HG02610 (cell line): ENCODE measurements around the gene RNF31.

Experiments
- ATAC-seq: cut with Tn5 transposase; IDR thresholded peaks from one replicate; pipeline ENCODE4 v1.9.1; 2021; ENCODE audit warnings: mild to moderate bottlenecking, moderate library complexity; ENCODE audit not compliant: unreplicated experiment

Gene RNF31

GRCh38 chr14:24179961-24180796 is 32.9 kb downstream of the RNF31 start:
- no peak for ATAC-seq

GRCh38 chr14:24181371-24182077 is 34.2 kb downstream of the RNF31 start:
- ATAC-seq: no peak

- ATAC-seq: no peak
Measured at GRCh38 chr14:24182110-24182882, 35.0 kb downstream of the RNF31 start.

GRCh38 chr14:24183014-24183481 is 35.8 kb downstream of the RNF31 start:
- ATAC-seq: no peak

GRCh38 chr14:24184104-24184970 is 37.0 kb downstream of the RNF31 start:
- no peak for ATAC-seq

- ATAC-seq: no peak
Measured at GRCh38 chr14:24185026-24185425, 37.7 kb downstream of the RNF31 start.

- ATAC-seq: no peak
Measured at GRCh38 chr14:24185741-24186140, 38.4 kb downstream of the RNF31 start.

GRCh38 chr14:24186831-24187538 is 39.7 kb downstream of the RNF31 start:
- ATAC-seq: no peak

GRCh38 chr14:24187539-24187915 is 40.2 kb downstream of the RNF31 start:
- no peak for ATAC-seq

GRCh38 chr14:24188251-24189058 is 41.2 kb downstream of the RNF31 start, which contains the start of gene IPO4:
Gene IPO4, minus strand, starts transcription at chr14:24188816. Its CDS starts 29 bp downstream, at chr14:24188787.
- ATAC-seq: peak; percentile 93

- no peak for ATAC-seq
Measured at GRCh38 chr14:24189059-24189375, 41.7 kb downstream of the RNF31 start.

GRCh38 chr14:24189460-24189859 is 42.2 kb downstream of the RNF31 start:
- no peak for ATAC-seq

GRCh38 chr14:24190416-24190815 is 43.1 kb downstream of the RNF31 start:
- ATAC-seq: no peak

- ATAC-seq: no peak
Measured at GRCh38 chr14:24192933-24193332, 45.6 kb downstream of the RNF31 start.

- ATAC-seq: no peak
Measured at GRCh38 chr14:24194186-24194872, 47.0 kb downstream of the RNF31 start.

- no peak for ATAC-seq
Measured at GRCh38 chr14:24194873-24195185, 47.5 kb downstream of the RNF31 start.

GRCh38 chr14:24195186-24196070 is 48.1 kb downstream of the RNF31 start, which contains the start of gene TM9SF1:
Gene TM9SF1, minus strand, starts transcription at chr14:24195441. Its CDS starts 422 bp downstream, at chr14:24195019.
- ATAC-seq: peak; percentile 84
